Measurements from ENCODE around the gene CDC42EP4. TPM values are rescaled to one million over a fixed set of nuclear protein-coding genes. Genes with fewer than 3 reads are reported as not detected.

Gene CDC42EP4
- total RNA-seq, 1 donor from 2014 or later, result 73.7 TPM

DNA sequence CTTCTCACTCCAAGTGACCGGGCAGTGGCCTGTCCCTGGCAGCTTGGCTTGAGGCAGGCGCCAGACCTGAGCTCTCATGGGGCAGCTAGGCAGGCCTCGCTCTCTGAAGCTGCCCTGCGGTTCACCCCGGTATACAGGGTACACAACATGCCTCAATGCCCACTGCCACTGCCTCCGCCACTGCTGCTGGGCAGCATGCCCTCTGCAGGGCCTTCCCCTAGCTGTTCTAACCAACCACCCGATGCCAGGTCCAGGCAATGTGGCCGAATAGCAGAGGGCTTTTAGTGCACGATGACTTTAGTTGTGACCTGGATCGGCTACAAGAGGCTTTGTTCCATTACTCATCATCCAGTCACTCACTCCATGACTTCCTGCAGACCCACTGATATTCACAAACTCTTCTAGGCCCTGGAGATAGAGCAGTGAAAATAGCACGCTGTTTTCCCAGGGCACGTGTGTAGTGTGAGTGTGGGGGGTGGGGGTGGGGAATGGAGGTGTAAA is 19.7 kb downstream of the CDC42EP4 start:
- H3K36me3 ChIP-seq, result peaks cover 0 to 5% of the 10 kb centered on the region in 2 donors
- H3K9me3 ChIP-seq, result no peaks in the 10 kb centered on the region
- H3K4me1 ChIP-seq, result peaks cover 88% of the 10 kb centered on the region
- no peak for TF ChIP-seq POLR2AphosphoS5 (IDR thresholded peaks at IDR 0.05; ENCODE audit: insufficient read depth in 1 of 2, low read depth in 1 of 2)
- TF ChIP-seq, protein P1, sequence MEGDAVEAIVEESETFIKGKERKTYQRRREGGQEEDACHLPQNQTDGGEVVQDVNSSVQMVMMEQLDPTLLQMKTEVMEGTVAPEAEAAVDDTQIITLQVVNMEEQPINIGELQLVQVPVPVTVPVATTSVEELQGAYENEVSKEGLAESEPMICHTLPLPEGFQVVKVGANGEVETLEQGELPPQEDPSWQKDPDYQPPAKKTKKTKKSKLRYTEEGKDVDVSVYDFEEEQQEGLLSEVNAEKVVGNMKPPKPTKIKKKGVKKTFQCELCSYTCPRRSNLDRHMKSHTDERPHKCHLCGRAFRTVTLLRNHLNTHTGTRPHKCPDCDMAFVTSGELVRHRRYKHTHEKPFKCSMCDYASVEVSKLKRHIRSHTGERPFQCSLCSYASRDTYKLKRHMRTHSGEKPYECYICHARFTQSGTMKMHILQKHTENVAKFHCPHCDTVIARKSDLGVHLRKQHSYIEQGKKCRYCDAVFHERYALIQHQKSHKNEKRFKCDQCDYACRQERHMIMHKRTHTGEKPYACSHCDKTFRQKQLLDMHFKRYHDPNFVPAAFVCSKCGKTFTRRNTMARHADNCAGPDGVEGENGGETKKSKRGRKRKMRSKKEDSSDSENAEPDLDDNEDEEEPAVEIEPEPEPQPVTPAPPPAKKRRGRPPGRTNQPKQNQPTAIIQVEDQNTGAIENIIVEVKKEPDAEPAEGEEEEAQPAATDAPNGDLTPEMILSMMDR (IDR thresholded peaks at IDR 0.05), result no peak
- no peak for TF ChIP-seq POLR2A (IDR thresholded peaks at IDR 0.05)
- peak overlapping the region; percentile 93 for H3K27ac ChIP-seq
- intact Hi-C loops (cut with DNase I), result no loop called here
- DNase-seq (ENCODE audit: extremely low spot score in 2 of 2), result no peak
- H3K27me3 ChIP-seq, result no peaks in the 10 kb centered on the region
- H3K4me3 ChIP-seq, result peak overlapping the region; percentile 9 to 30

DNA sequence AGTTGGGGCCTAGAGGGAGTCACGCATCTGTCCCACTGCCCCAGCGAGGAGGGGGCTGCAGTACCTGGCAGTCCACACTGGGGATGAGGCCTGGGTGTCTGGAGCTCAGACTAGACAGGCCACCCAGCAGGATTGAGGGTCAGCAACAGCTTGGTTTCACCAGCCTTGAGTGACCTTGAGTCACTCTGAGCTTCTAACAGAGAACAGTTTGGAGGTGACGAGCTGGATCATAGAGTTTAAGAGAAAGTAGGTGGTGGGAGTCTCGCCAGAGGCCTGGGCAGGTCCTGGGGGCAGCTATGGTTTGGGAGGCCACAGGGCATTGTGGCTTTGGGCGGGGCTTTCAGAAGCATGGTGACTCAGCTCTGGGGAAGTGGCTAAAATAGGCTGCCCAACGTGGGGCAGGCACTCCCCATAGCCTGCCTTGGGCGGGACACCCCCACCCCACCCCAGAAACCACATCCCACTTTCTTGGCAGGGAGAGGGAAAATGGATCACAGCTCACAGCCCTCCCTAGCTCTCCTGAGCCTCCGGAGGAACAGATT is 20.5 kb downstream of the CDC42EP4 start:
- DNase-seq (ENCODE audit: extremely low spot score in 2 of 2), result no peak
- Histone ChIP-seq H3K27ac (peak overlapping the region; percentile 93), H3K9me3 (no peaks in the 10 kb centered on the region), H3K4me1 (peaks cover 95% of the 10 kb centered on the region), H3K4me3 (peak overlapping the region; percentile 9 to 30), H3K36me3 (peaks cover 0 to 5% of the 10 kb centered on the region in 2 donors), H3K27me3 (no peaks in the 10 kb centered on the region)
- TF ChIP-seq POLR2AphosphoS5 (IDR thresholded peaks at IDR 0.05; ENCODE audit: insufficient read depth in 1 of 2, low read depth in 1 of 2) (peak; percentile 21 to 38), POLR2A (IDR thresholded peaks at IDR 0.05) (no peak)
- TF ChIP-seq, protein P1 (IDR thresholded peaks at IDR 0.05), result no peak
- intact Hi-C loops (cut with DNase I), result no loop called here

DNA sequence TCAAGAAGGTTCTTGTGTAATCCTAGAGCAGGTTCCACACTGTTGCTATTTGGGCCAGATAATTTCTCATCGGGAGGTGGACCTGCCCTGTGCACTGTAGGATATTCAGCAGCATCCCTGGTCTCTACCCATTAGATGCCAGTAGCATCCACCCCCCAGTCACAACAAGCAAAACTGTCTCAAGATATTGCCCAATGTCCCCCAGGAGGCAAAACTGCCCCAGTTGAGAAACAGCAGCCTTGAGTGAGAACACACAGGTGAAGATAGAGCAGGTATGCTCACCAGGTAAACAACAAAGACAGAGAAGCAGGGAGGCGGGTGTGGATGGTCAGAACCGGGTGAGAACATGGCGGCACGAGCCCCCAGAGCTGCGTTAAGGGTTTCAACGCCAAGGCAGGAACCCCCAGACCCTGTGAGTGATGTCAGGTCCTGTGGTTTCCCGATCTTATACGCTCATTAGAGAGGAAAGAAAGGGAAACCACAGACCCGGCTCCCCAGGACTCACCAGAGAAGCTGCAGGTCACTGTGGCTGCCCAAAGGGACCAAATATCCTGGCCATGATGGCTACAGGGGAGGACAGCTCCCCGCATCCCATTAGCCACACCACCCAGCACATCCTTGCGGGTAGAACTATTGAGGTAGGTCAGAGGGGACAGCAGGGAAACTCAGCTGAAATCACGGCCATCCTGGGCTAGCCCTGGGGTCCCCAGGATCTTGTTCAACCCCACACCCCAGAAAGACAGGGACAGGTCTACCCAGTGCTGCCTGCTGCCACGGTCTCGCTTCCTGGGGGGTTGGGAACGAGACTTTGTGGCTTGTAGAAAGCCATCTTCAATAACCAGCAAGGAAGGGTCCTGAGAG is 21.2 kb downstream of the CDC42EP4 start:
- Histone ChIP-seq H3K4me1 (peaks cover 100% of the 10 kb centered on the region), H3K27ac (peak overlapping the region; percentile 93), H3K27me3 (no peaks in the 10 kb centered on the region), H3K36me3 (peaks cover 0 to 8% of the 10 kb centered on the region in 2 donors), H3K9me3 (no peaks in the 10 kb centered on the region), H3K4me3 (no peak overlapping the region)
- intact Hi-C loops (cut with DNase I), result no loop called here
- TF ChIP-seq, protein P1 (IDR thresholded peaks at IDR 0.05), result no peak
- TF ChIP-seq POLR2A (IDR thresholded peaks at IDR 0.05) (no peak), POLR2AphosphoS5 (IDR thresholded peaks at IDR 0.05; ENCODE audit: insufficient read depth in 1 of 2, low read depth in 1 of 2) (no peak)
- DNase-seq (ENCODE audit: extremely low spot score in 2 of 2), result no peak

DNA sequence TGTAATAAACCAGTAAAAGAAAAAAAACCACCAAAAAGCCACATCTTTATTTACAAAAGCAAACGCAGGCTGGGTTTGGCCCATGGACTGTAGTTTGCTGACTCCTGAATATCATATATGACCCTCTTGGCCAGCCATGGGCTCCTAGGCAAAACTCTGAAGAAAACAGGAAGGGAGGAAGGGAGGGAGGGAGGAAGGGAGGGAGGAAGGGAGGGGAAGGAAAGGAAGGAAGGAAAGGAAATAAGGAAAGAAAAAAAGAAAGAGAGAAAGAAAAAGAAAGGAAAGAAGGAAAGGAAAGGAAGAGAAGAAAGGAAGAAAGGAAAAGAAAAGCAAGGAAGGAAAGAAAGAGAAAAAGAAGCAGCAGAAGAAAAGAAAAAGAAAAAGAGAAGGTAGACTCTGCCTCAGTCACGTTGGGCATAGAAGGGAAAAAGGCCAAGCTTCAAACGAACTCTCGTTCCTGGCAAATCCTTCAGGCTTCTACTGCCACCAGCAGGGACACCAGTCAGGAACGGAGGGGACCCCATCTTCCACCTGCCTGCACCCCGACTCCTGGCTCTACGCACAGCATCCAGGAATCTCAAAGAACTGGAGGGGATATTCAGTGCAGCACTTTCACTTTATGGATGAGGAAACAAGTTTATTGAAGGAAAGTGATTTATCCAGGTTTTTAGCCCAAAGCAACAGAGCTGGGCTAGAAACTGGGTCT is 22.1 kb downstream of the CDC42EP4 start:
- intact Hi-C loops (cut with DNase I), result loop anchor here (5.0 kb wide), 1 partner anchor 942 kb away; no protein-coding TSS in a partner anchor
- peak overlapping the region; percentile 93 for H3K27ac ChIP-seq
- H3K36me3 ChIP-seq, result peaks cover 0 to 18% of the 10 kb centered on the region in 2 donors
- H3K4me3 ChIP-seq, result no peak overlapping the region
- H3K9me3 ChIP-seq, result no peaks in the 10 kb centered on the region
- H3K4me1 ChIP-seq, result peaks cover 100% of the 10 kb centered on the region
- no peaks in the 10 kb centered on the region for H3K27me3 ChIP-seq
- TF ChIP-seq, protein P1 (IDR thresholded peaks at IDR 0.05), result no peak
- no peak for TF ChIP-seq POLR2AphosphoS5 (IDR thresholded peaks at IDR 0.05; ENCODE audit: insufficient read depth in 1 of 2, low read depth in 1 of 2)
- DNase-seq (ENCODE audit: extremely low spot score in 2 of 2), result no peak

All from vagina (tissue), 2 donors.